A549 (cell line): Measurements from ENCODE around the gene PPP1R14D. TPM values are rescaled to one million over a fixed set of nuclear protein-coding genes. Genes with fewer than 3 reads are reported as not detected.

ENCODE experiments used
- ATAC-seq, 2 experiments: fragments of 200-7000 bp in 1 of 2; fragments of >200 bp in 1 of 2; cut with Nextera tagmentation in 1 of 2; cut with Tn5 transposase in 1 of 2; 3 replicates each; pipeline versions ENCODE4 v1.8.0 to v1.9.1; 2018 to 2020; ENCODE audit warnings: mild to moderate bottlenecking in 1 of 2, moderate library complexity in 1 of 2
- CTCF ChIA-PET: fragments of 300-600 bp; sonication (Branson Sonifier 250); formaldehyde crosslinking; extraction: SDS; loops from one replicate; lab custom pipeline; 2021; ENCODE audit warnings: antibody characterized with exemption, inconsistent platforms; lab: Yijun Ruan, JAX
- POLR2A ChIA-PET: fragments of 350-600 bp; formaldehyde crosslinking; extraction: SDS; loops from one replicate; lab custom pipeline; 2021; ENCODE audit warnings: antibody characterized with exemption, inconsistent platforms; lab: Yijun Ruan, JAX
- DNase-seq, 2 experiments: peaks; one replicate each; pipeline versions ENCODE4 v3.0.0 to v3.0.0-alpha.2; 2011 to 2016; ENCODE audit warnings: low read depth in 1 of 2, low spot score in 1 of 2
- FAIRE-seq: peaks from 2 replicates; lab custom pipeline; 2011; peaks lifted over from hg19 to GRCh38; lab: Jason Lieb, UNC
- H3K27ac ChIP-seq, 2 experiments: fragments of >200 bp; sonication (Bioruptor Twin); formaldehyde crosslinking; 3 replicates each; pipeline ENCODE4 v1.5.1; 2016 to 2017
- H3K4me1 ChIP-seq: fragments of >200 bp; sonication (Bioruptor Twin); formaldehyde crosslinking; 3 replicates; pipeline ENCODE4 v1.6.1; 2016
- H3K4me2 ChIP-seq: fragments of >200 bp; sonication (Bioruptor Twin); formaldehyde crosslinking; 3 replicates; pipeline ENCODE4 v1.6.1; 2016
- H3K4me3 ChIP-seq: fragments of >200 bp; sonication (Bioruptor Twin); formaldehyde crosslinking; 3 replicates; pipeline ENCODE4 v1.5.1; 2016
- H3K9me3 ChIP-seq: fragments of >200 bp; sonication (Bioruptor Twin); formaldehyde crosslinking; 3 replicates; pipeline ENCODE4 v1.6.1; 2016
- ATOH8 ChIP-seq: fragments of 250-450 bp; sonication (Bioruptor Pico); IDR thresholded peaks from 2 replicates; pipeline ENCODE4 v1.5.0; 2020; ENCODE audit warnings: low read depth, mild to moderate bottlenecking, moderate library complexity
- BCL3 ChIP-seq: fragments of >200 bp; sonication (Bioruptor Twin); formaldehyde crosslinking; IDR thresholded peaks from 3 replicates; pipeline ENCODE4 v1.6.1; 2016
- CBX8 ChIP-seq: fragments of 200-600 bp; sonication (generic); IDR thresholded peaks from 2 replicates; pipeline ENCODE4 v1.6.1; 2016
- CHD4 ChIP-seq: fragments of 200-600 bp; sonication (generic); IDR thresholded peaks from 2 replicates; pipeline ENCODE4 v1.6.1; 2016; ENCODE audit warnings: antibody characterized with exemption, mild to moderate bottlenecking, borderline replicate concordance
- E2F6 ChIP-seq: IDR thresholded peaks from 2 replicates; pipeline ENCODE4 v1.6.1; 2012; ENCODE audit warnings: low read depth, borderline replicate concordance
- EP300 ChIP-seq, 2 experiments: fragments of >200 bp; sonication (Bioruptor Twin); formaldehyde crosslinking; IDR thresholded peaks; 2 replicates in 1 of 2; 3 replicates in 1 of 2; pipeline ENCODE4 v1.6.1; 2016 to 2017
- GATA3 ChIP-seq: IDR thresholded peaks from 2 replicates; pipeline ENCODE4 v1.6.1; 2012; ENCODE audit warnings: borderline replicate concordance
- HMGXB4 ChIP-seq: fragments of 250-450 bp; sonication (Bioruptor Pico); IDR thresholded peaks from 2 replicates; pipeline ENCODE4 v1.5.0; 2021; ENCODE audit warnings: mild to moderate bottlenecking, moderate library complexity, borderline replicate concordance
- HOXA7 ChIP-seq: fragments of 250-450 bp; sonication (Bioruptor Pico); IDR thresholded peaks from 2 replicates; pipeline ENCODE4 v1.5.0; 2020; ENCODE audit warnings: mild to moderate bottlenecking, moderate library complexity
- HOXB5 ChIP-seq: fragments of 250-450 bp; sonication (Bioruptor Pico); IDR thresholded peaks from 2 replicates; pipeline ENCODE4 v1.5.0; 2020; ENCODE audit warnings: mild to moderate bottlenecking, moderate library complexity
- JUN ChIP-seq, 2 experiments: fragments of >200 bp; sonication (Bioruptor Twin); formaldehyde crosslinking; IDR thresholded peaks; 2 replicates in 1 of 2; 3 replicates in 1 of 2; pipeline ENCODE4 v1.6.1; 2016 to 2017
- NFE2L2 ChIP-seq: fragments of 150-350 bp; conservative IDR thresholded peaks from 2 replicates; pipeline ENCODE4 v1.6.1; 2014; ENCODE audit warnings: low read length
- NPAS2 ChIP-seq: fragments of 250-450 bp; sonication (Bioruptor Pico); IDR thresholded peaks from 2 replicates; pipeline ENCODE4 v1.8.0; 2022; ENCODE audit warnings: mild to moderate bottlenecking, moderate library complexity, borderline replicate concordance
- PHF8 ChIP-seq: fragments of 200-600 bp; sonication (generic); IDR thresholded peaks from 2 replicates; pipeline ENCODE4 v1.6.1; 2016; ENCODE audit warnings: low read depth, mild to moderate bottlenecking, antibody characterized with exemption, moderate library complexity, borderline replicate concordance
- POLR2AphosphoS2 ChIP-seq: conservative IDR thresholded peaks from 2 replicates; pipeline ENCODE4 v1.6.1; 2012; ENCODE audit warnings: low read length, improper control_type of control experiment, inconsistent platforms
- RAD21 ChIP-seq, 2 experiments: fragments of >200 bp in 1 of 2; sonication (Bioruptor Twin) in 1 of 2; formaldehyde crosslinking in 1 of 2; IDR thresholded peaks in 1 of 2; conservative IDR thresholded peaks in 1 of 2; 2 replicates in 1 of 2; 3 replicates in 1 of 2; pipeline ENCODE4 v1.6.1; 2012 to 2018; ENCODE audit warnings: inconsistent platforms in 1 of 2
- RCOR1 ChIP-seq: fragments of 150-350 bp; IDR thresholded peaks from 2 replicates; pipeline ENCODE4 v1.6.1; 2014; ENCODE audit warnings: antibody characterized with exemption, low read length, low read depth
- TFCP2L1 ChIP-seq: fragments of 250-450 bp; sonication (Bioruptor Pico); IDR thresholded peaks from 2 replicates; pipeline ENCODE4 v1.5.0; 2021; ENCODE audit warnings: mild to moderate bottlenecking
- TP53 ChIP-seq: fragments of 250-450 bp; sonication (Bioruptor Pico); IDR thresholded peaks from 2 replicates; pipeline ENCODE4 v1.5.0; 2021; ENCODE audit warnings: mild to moderate bottlenecking, moderate library complexity
- USF2 ChIP-seq: fragments of 450-650 bp; IDR thresholded peaks from 2 replicates; pipeline ENCODE4 v1.6.1; 2014; ENCODE audit warnings: antibody characterized with exemption
- ZFP36 ChIP-seq: fragments of 450-650 bp; IDR thresholded peaks from 2 replicates; pipeline ENCODE4 v1.6.1; 2014; ENCODE audit warnings: borderline replicate concordance; ENCODE audit not compliant: partially characterized antibody
- ZNF302 ChIP-seq: fragments of 250-450 bp; sonication (Bioruptor Pico); IDR thresholded peaks from 2 replicates; pipeline ENCODE4 v1.9.0; 2021; ENCODE audit warnings: inconsistent platforms, mild to moderate bottlenecking, moderate library complexity
- ZSCAN20 ChIP-seq: fragments of 250-450 bp; sonication (Bioruptor Pico); IDR thresholded peaks from 2 replicates; pipeline ENCODE4 v1.8.0; 2022; ENCODE audit warnings: mild to moderate bottlenecking, moderate library complexity
- WGBS: methylation state at CpG from one replicate; pipeline ENCODE4 v1.1.6; 2017; ENCODE audit errors: missing lambda C conversion rate; 5-methylcytosine and 5-hydroxymethylcytosine counted together
- polyA plus RNA-seq, 4 experiments: library from polyadenylated mRNA; depleted of rRNA in 3 of 4; stranded (reverse); fragments of >200 nt; fragmentation: RNase III in 1 of 4; extraction: RNeasy Plus Mini Kit Qiagen cat#74134 plus additional on column Dnase treatment in 1 of 4; gene quantifications; 2 replicates in 3 of 4; 3 replicates in 1 of 4; pipeline ENCODE4 v1.2.3, GENCODE V29; 2011 to 2017

PPP1R14D gene
- polyA plus RNA-seq, 2 of the 4 experiments (the other 2 are of a cell fraction) = 0.21 to 1.1 TPM

GRCh38 chr15:40875991-40876730, 47.7 kb upstream of the PPP1R14D start:
- FAIRE-seq = no peak
- POLR2A ChIA-PET = no interaction called here
- no peak overlapping the region for H3K4me2 ChIP-seq

DNA sequence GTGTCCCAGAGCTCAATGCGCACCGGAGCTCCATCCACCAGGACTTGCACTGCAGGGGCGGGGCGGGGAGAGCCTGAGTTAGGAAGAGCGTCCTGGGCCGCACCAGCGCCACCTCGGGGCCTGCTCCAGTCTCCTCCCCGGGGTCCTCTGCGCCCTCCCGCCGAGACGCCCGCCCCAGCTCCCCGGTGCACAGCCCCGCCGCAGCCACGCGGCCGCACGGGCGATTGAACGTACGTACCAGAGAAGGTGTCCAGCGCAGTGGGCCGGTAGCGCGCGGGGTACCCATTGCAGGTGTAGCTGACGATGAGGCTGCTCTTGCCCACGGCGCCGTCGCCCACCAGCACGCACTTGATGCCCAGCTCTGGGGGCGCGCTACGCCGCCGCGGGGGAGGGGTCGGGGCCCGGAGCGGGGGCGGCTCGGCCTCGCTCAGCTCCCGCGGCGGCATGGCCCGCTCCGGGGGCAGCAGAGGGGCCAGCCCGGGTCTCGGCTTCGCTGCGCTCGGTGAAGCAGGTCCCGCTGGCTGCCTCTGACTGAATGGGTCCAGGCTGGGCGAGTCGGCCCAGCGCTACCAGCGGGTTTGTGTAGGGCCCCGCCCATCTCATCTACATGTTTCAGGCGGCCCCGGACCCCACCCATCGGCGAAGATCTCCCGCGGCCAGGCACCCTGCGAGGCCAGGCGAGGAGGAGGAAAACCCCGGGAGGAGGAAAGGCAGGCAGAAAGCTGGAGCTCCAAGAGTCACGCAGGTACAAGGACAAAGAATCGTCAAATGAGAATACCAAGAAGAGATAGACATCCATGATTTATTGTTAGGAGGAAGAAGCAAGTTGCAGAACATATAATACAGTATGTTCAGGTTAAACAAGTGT, 45.4 kb upstream of the PPP1R14D start, which contains the start of gene RHOV:
TSS of gene RHOV (minus strand) at position 541 of the 868 bp plus-strand sequence. CDS start at position 446, 95 bp downstream.
- WGBS = 2% methylated on average over 11 of the region's 74 CpGs
- TF ChIP-seq POLR2AphosphoS2 (no peak), HOXB5 (CRISPR knock-in tag) (no peak), GATA3 (no peak), TP53 (CRISPR knock-in tag) (no peak), E2F6 (no peak), RCOR1 (no peak), EP300 (IDR thresholded peaks at IDR 0.05) (no peak), NFE2L2 (no peak), USF2 (no peak), PHF8 (peak; percentile 72; the same call in 1 of the 2 replicates), HOXA7 (CRISPR knock-in tag) (no peak), CBX8 (no peak), JUN (IDR thresholded peaks at IDR 0.05) (peak in 1 of 2 experiments; percentile 66; a peak in 2 of 5 replicates), RAD21 (conservative IDR thresholded peaks at IDR 0.05 in 1 of 2, IDR thresholded peaks at IDR 0.05 in 1 of 2) (peak; percentile 26 to 36; a peak in 3 of 5 replicates)

More at GRCh38 chr15:40875991-40876730, 47.7 kb upstream of the PPP1R14D start:
- DNase-seq (no peak), ATAC-seq (no peak)
- no peak overlapping the region for H3K4me3 ChIP-seq
- WGBS = 79% methylated on average over 6 of the region's 6 CpGs
- TF ChIP-seq ZNF302 (CRISPR knock-in tag) = no peak
- TF ChIP-seq CHD4 = no peak
- TF ChIP-seq HMGXB4 (CRISPR knock-in tag) = no peak
- no peak for TF ChIP-seq ATOH8 (CRISPR knock-in tag)
- no peak for TF ChIP-seq HOXB5 (CRISPR knock-in tag)
- no peak for TF ChIP-seq NPAS2
- TF ChIP-seq ZFP36 = no peak
- no peak for TF ChIP-seq TFCP2L1 (CRISPR knock-in tag)
- TF ChIP-seq RCOR1 = no peak
- no peak for TF ChIP-seq USF2
- no peak for TF ChIP-seq ZSCAN20 (CRISPR knock-in tag)
- no peak for TF ChIP-seq NFE2L2
- TF ChIP-seq BCL3 = no peak
- H3K4me1 ChIP-seq = peaks cover 24% of the 10 kb centered on the region
- no peaks in the 10 kb centered on the region for H3K9me3 ChIP-seq
- H3K27ac ChIP-seq = peak overlapping the region in 1 of 2 experiments; percentile 39; a peak in 1 of 6 replicates
- CTCF ChIA-PET = interaction anchor here (1.0 to 11.1 kb wide), 3 partner anchors 13 to 19 kb away, joined by 3 to 55 read pairs (median 18); partner anchors contain the start of gene VPS18

More for the DNA sequence above, 45.4 kb upstream of the PPP1R14D start, which contains the start of gene RHOV:
- DNase-seq = peak; percentile 76 to 83
- ChIA-PET CTCF (interaction anchor here (0.9 to 6.4 kb wide), 15 partner anchors 8 to 179 kb away, joined by 3 to 42 read pairs (median 4); partner anchors contain the start of genes GCHFR, PPP1R14D, RAD51 and VPS18), POLR2A (interaction anchor here (0.9 to 1.7 kb wide), 7 partner anchors 10 to 21 kb away, joined by 4 to 17 read pairs (median 5); partner anchors contain the start of gene VPS18)
- Histone ChIP-seq H3K4me3 (peak within 1 kb of the TSS; percentile 92), H3K27ac (peak within 1 kb of the TSS; percentile 93 to 99), H3K4me2 (peak within 1 kb of the TSS; percentile 94), H3K4me1 (peaks cover 18% of the 10 kb centered on the region), H3K9me3 (no peaks in the 10 kb centered on the region)
- peak; percentile 95 to 96 for ATAC-seq
- FAIRE-seq = no peak
